Activated naive CD4-positive, alpha-beta T cell treated with anti-CD3 and anti-CD28 coated beads, Interleukin-2, amount 10 ng/mL, durations not matched to agents 7 days and 5 days (primary cell): ENCODE results near the gene AKR1C4.
"Not testable (repeated sequence)": the region's sequence is repeated elsewhere in the genome, so short reads cannot be mapped to it uniquely, and the experiment has no call there.

Source experiments
- CTCF ChIA-PET: fragments of 350-600 bp; sonication (Branson Sonifier 250); formaldehyde crosslinking; loops from one replicate; lab custom pipeline; 2021; ENCODE audit warnings: antibody characterized with exemption; lab: Charles Lee
- DNase-seq: peaks from one replicate; pipeline ENCODE4 v3.0.0-alpha.2; 2020
- H3K27ac Mint-ChIP-seq: one replicate; pipeline ENCODE4 v1.8.0; 2021; ENCODE audit warnings: mild to moderate bottlenecking, moderate library complexity, mixed read lengths
- H3K27me3 Mint-ChIP-seq: one replicate; pipeline ENCODE4 v1.8.0; 2021; ENCODE audit warnings: mild to moderate bottlenecking, mixed read lengths
- H3K36me3 Mint-ChIP-seq: one replicate; pipeline ENCODE4 v1.8.0; 2021; ENCODE audit warnings: mixed read lengths
- H3K4me1 Mint-ChIP-seq: one replicate; pipeline ENCODE4 v1.8.0; 2021; ENCODE audit warnings: mixed read lengths
- H3K4me3 Mint-ChIP-seq: one replicate; pipeline ENCODE4 v1.8.0; 2021; ENCODE audit warnings: mild to moderate bottlenecking, moderate library complexity, mixed read lengths
- H3K9me3 Mint-ChIP-seq: one replicate; pipeline ENCODE4 v1.8.0; 2021; ENCODE audit warnings: mixed read lengths

Gene AKR1C4

GRCh38 chr10:5196702-5197113, at the start of gene AKR1C4:
Gene AKR1C4 (plus strand): TSS chr10:5196837. CDS start chr10:5196868, 31 bp downstream.
- no peak for DNase-seq
- Mint-ChIP-seq H3K27me3 (peaks cover 3% of the 10 kb centered on the region), H3K4me3 (no peak within 1 kb of the TSS), H3K27ac (no peak within 1 kb of the TSS), H3K36me3 (no peaks in the 10 kb centered on the region), H3K9me3 (peaks cover 6% of the 10 kb centered on the region), H3K4me1 (no peaks in the 10 kb centered on the region)
- CTCF ChIA-PET: no interaction called here

GRCh38 chr10:5146920-5147254, 49.8 kb upstream of the AKR1C4 start:
- no peaks in the 10 kb centered on the region for H3K36me3 Mint-ChIP-seq
- H3K4me1 Mint-ChIP-seq: no peaks in the 10 kb centered on the region

GRCh38 chr10:5147255-5147980, 49.2 kb upstream of the AKR1C4 start:
- Mint-ChIP-seq H3K36me3 (no peaks in the 10 kb centered on the region), H3K27me3 (peaks cover 4% of the 10 kb centered on the region), H3K9me3 (peaks cover 2% of the 10 kb centered on the region), H3K4me1 (no peaks in the 10 kb centered on the region), H3K27ac (no peak overlapping the region), H3K4me3 (no peak overlapping the region)
- CTCF ChIA-PET: no interaction called here
- DNase-seq: no peak

More at GRCh38 chr10:5146920-5147254, 49.8 kb upstream of the AKR1C4 start:
- no peak for DNase-seq
- CTCF ChIA-PET: no interaction called here
- H3K9me3 Mint-ChIP-seq: peaks cover 2% of the 10 kb centered on the region
- H3K4me3 Mint-ChIP-seq: no peak overlapping the region
- H3K27ac Mint-ChIP-seq: no peak overlapping the region
- peaks cover 4% of the 10 kb centered on the region for H3K27me3 Mint-ChIP-seq

GRCh38 chr10:5147981-5148677, 48.5 kb upstream of the AKR1C4 start:
- DNase-seq: no peak
- H3K36me3 Mint-ChIP-seq: no peaks in the 10 kb centered on the region
- no peak overlapping the region for H3K27ac Mint-ChIP-seq
- CTCF ChIA-PET: no interaction called here
- H3K4me3 Mint-ChIP-seq: no peak overlapping the region
- peaks cover 2% of the 10 kb centered on the region for H3K9me3 Mint-ChIP-seq
- H3K27me3 Mint-ChIP-seq: peaks cover 2% of the 10 kb centered on the region
- no peaks in the 10 kb centered on the region for H3K4me1 Mint-ChIP-seq

GRCh38 chr10:5148678-5149032, 48.0 kb upstream of the AKR1C4 start:
- CTCF ChIA-PET: interaction anchor here (0.7 kb wide), 1 partner anchor 24 kb away, joined by 3 read pairs; no protein-coding TSS in a partner anchor
- Mint-ChIP-seq H3K9me3 (peaks cover 2% of the 10 kb centered on the region), H3K4me1 (no peaks in the 10 kb centered on the region), H3K4me3 (no peak overlapping the region), H3K27me3 (no peaks in the 10 kb centered on the region), H3K36me3 (no peaks in the 10 kb centered on the region), H3K27ac (no peak overlapping the region)
- DNase-seq: no peak

GRCh38 chr10:5151076-5151475, 45.6 kb upstream of the AKR1C4 start:
- CTCF ChIA-PET: no interaction called here
- Mint-ChIP-seq H3K27ac (no peak overlapping the region), H3K4me3 (no peak overlapping the region), H3K9me3 (peaks cover 2% of the 10 kb centered on the region), H3K36me3 (no peaks in the 10 kb centered on the region), H3K4me1 (no peaks in the 10 kb centered on the region), H3K27me3 (no peaks in the 10 kb centered on the region)
- no peak for DNase-seq

- Mint-ChIP-seq H3K9me3 (peaks cover under 1% of the 10 kb centered on the region), H3K27me3 (peaks cover 3% of the 10 kb centered on the region), H3K36me3 (no peaks in the 10 kb centered on the region), H3K4me1 (no peaks in the 10 kb centered on the region), H3K27ac (no peak overlapping the region), H3K4me3 (no peak overlapping the region)
- no peak for DNase-seq
- CTCF ChIA-PET: no interaction called here
Observed at GRCh38 chr10:5155951-5156350, 40.7 kb upstream of the AKR1C4 start.

GRCh38 chr10:5157501-5157900, 39.1 kb upstream of the AKR1C4 start:
- Mint-ChIP-seq H3K4me3 (no peak overlapping the region), H3K27me3 (peaks cover 3% of the 10 kb centered on the region), H3K9me3 (peaks cover 6% of the 10 kb centered on the region), H3K4me1 (no peaks in the 10 kb centered on the region), H3K27ac (no peak overlapping the region), H3K36me3 (no peaks in the 10 kb centered on the region)
- CTCF ChIA-PET: no interaction called here
- no peak for DNase-seq

- peaks cover 3% of the 10 kb centered on the region for H3K27me3 Mint-ChIP-seq
- no peak for DNase-seq
- H3K27ac Mint-ChIP-seq: no peak overlapping the region
- H3K4me3 Mint-ChIP-seq: no peak overlapping the region
- peaks cover 10% of the 10 kb centered on the region for H3K9me3 Mint-ChIP-seq
- H3K36me3 Mint-ChIP-seq: no peaks in the 10 kb centered on the region
- no peaks in the 10 kb centered on the region for H3K4me1 Mint-ChIP-seq
- CTCF ChIA-PET: no interaction called here
Observed at GRCh38 chr10:5159126-5159525, 37.5 kb upstream of the AKR1C4 start.

GRCh38 chr10:5163487-5163886, 33.1 kb upstream of the AKR1C4 start:
- no peaks in the 10 kb centered on the region for H3K4me1 Mint-ChIP-seq
- H3K36me3 Mint-ChIP-seq: peaks cover 4% of the 10 kb centered on the region
- H3K4me3 Mint-ChIP-seq: no peak overlapping the region
- H3K9me3 Mint-ChIP-seq: peaks cover 40% of the 10 kb centered on the region
- H3K27ac Mint-ChIP-seq: no peak overlapping the region
- no peaks in the 10 kb centered on the region for H3K27me3 Mint-ChIP-seq
- DNase-seq: no peak
- CTCF ChIA-PET: no interaction called here

- peaks cover 4% of the 10 kb centered on the region for H3K36me3 Mint-ChIP-seq
- H3K9me3 Mint-ChIP-seq: peaks cover 45% of the 10 kb centered on the region
- no peak overlapping the region for H3K4me3 Mint-ChIP-seq
- no peaks in the 10 kb centered on the region for H3K4me1 Mint-ChIP-seq
- DNase-seq: no peak
- H3K27me3 Mint-ChIP-seq: no peaks in the 10 kb centered on the region
- CTCF ChIA-PET: no interaction called here
- no peak overlapping the region for H3K27ac Mint-ChIP-seq
Observed at GRCh38 chr10:5165738-5166137, 30.9 kb upstream of the AKR1C4 start.

- H3K27me3 Mint-ChIP-seq: no peaks in the 10 kb centered on the region
- peaks cover 4% of the 10 kb centered on the region for H3K36me3 Mint-ChIP-seq
- peaks cover 35% of the 10 kb centered on the region for H3K9me3 Mint-ChIP-seq
- no peak overlapping the region for H3K4me3 Mint-ChIP-seq
- CTCF ChIA-PET: no interaction called here
- H3K27ac Mint-ChIP-seq: no peak overlapping the region
- DNase-seq: no peak
- H3K4me1 Mint-ChIP-seq: no peaks in the 10 kb centered on the region
Observed at GRCh38 chr10:5168897-5169420, 27.7 kb upstream of the AKR1C4 start.

- H3K9me3 Mint-ChIP-seq, H3K27me3 Mint-ChIP-seq, DNase-seq, CTCF ChIA-PET, H3K4me3 Mint-ChIP-seq, H3K27ac Mint-ChIP-seq, H3K4me1 Mint-ChIP-seq, H3K36me3 Mint-ChIP-seq: not testable (repeated sequence)
Observed at GRCh38 chr10:5175581-5175980, 21.1 kb upstream of the AKR1C4 start.

- H3K27ac Mint-ChIP-seq, H3K9me3 Mint-ChIP-seq, H3K27me3 Mint-ChIP-seq, H3K36me3 Mint-ChIP-seq, H3K4me3 Mint-ChIP-seq, H3K4me1 Mint-ChIP-seq, DNase-seq, CTCF ChIA-PET: not testable (repeated sequence)
Observed at GRCh38 chr10:5180503-5180902, 16.1 kb upstream of the AKR1C4 start.

GRCh38 chr10:5183923-5184322, 12.7 kb upstream of the AKR1C4 start:
- Mint-ChIP-seq H3K27ac (no peak overlapping the region), H3K27me3 (no peaks in the 10 kb centered on the region), H3K4me1 (no peaks in the 10 kb centered on the region), H3K36me3 (no peaks in the 10 kb centered on the region), H3K4me3 (no peak overlapping the region), H3K9me3 (peaks cover 1% of the 10 kb centered on the region)
- DNase-seq: no peak
- CTCF ChIA-PET: interaction anchor here (0.7 kb wide), 1 partner anchor 12 kb away, joined by 3 read pairs; no protein-coding TSS in a partner anchor
